HepG2 (cell line): ENCODE results near the gene DNAJC7. TPM values are rescaled to one million over a fixed set of nuclear protein-coding genes. Genes with fewer than 3 reads are reported as not detected.
A peak's percentile ranks its signal among the peaks of the same experiment; 100 is the strongest.

Experiments
- ARHGAP35 ChIP-seq: sonication (generic); formaldehyde crosslinking; IDR thresholded peaks from 2 replicates; pipeline ENCODE4 v1.9.0; 2022; ENCODE audit warnings: mild to moderate bottlenecking, inconsistent platforms, moderate library complexity, missing genetic modification reagents, borderline replicate concordance
- ERF ChIP-seq: IDR thresholded peaks from 2 replicates; pipeline ENCODE4 v1.6.1; 2018; ENCODE audit warnings: missing biosample characterization, missing genetic modification reagents
- ESRRA ChIP-seq: sonication (generic); formaldehyde crosslinking; IDR thresholded peaks from 2 replicates; pipeline ENCODE4 v1.5.1; 2020; ENCODE audit warnings: mild to moderate bottlenecking, low read depth, missing genetic modification reagents
- MAFK ChIP-seq, 2 experiments: IDR thresholded peaks in 1 of 2; conservative IDR thresholded peaks in 1 of 2; 2 replicates each; pipeline ENCODE4 v1.6.1; 2011; ENCODE audit warnings: improper control_type of control experiment in 2 of 2, low read length in 2 of 2
- MAZ ChIP-seq, 2 experiments: sonication (generic) in 1 of 2; formaldehyde crosslinking in 1 of 2; IDR thresholded peaks; 2 replicates each; pipeline versions ENCODE4 v1.5.0 to v1.6.1; 2012 to 2020; ENCODE audit warnings: low read depth in 2 of 2, mild to moderate bottlenecking in 2 of 2, borderline replicate concordance in 1 of 2, improper control_type of control experiment in 1 of 2, low read length in 1 of 2, missing genetic modification reagents in 1 of 2, moderate library complexity in 1 of 2
- NCOA2 ChIP-seq: sonication (generic); formaldehyde crosslinking; IDR thresholded peaks from 2 replicates; pipeline ENCODE4 v1.8.0; 2022; ENCODE audit warnings: inconsistent platforms
- NR2C2 ChIP-seq: sonication (generic); formaldehyde crosslinking; IDR thresholded peaks from 2 replicates; pipeline ENCODE4 v1.4.0; 2020; ENCODE audit warnings: missing genetic modification reagents, mild to moderate bottlenecking, moderate library complexity, borderline replicate concordance
- PITX1 ChIP-seq: sonication (generic); formaldehyde crosslinking; IDR thresholded peaks from 2 replicates; pipeline ENCODE4 v1.5.1; 2020; ENCODE audit warnings: mild to moderate bottlenecking, missing genetic modification reagents
- PPARG ChIP-seq: conservative IDR thresholded peaks from 2 replicates; pipeline ENCODE4 v1.6.1; 2016; ENCODE audit warnings: missing biosample characterization, missing genetic modification reagents
- RNF2 ChIP-seq: fragments of 450-650 bp; conservative IDR thresholded peaks from 2 replicates; pipeline ENCODE4 v1.6.1; 2016; ENCODE audit warnings: low read depth
- SMAD3 ChIP-seq: sonication (generic); formaldehyde crosslinking; IDR thresholded peaks from 2 replicates; pipeline ENCODE4 v1.4.0; 2020; ENCODE audit warnings: missing genetic modification reagents
- SMYD3 ChIP-seq: sonication (generic); formaldehyde crosslinking; IDR thresholded peaks from 2 replicates; pipeline ENCODE4 v1.8.1; 2023; ENCODE audit warnings: mild to moderate bottlenecking, missing genetic modification reagents
- TOPORS ChIP-seq: sonication (generic); formaldehyde crosslinking; IDR thresholded peaks from 2 replicates; pipeline ENCODE4 v1.8.0; 2023; ENCODE audit warnings: mild to moderate bottlenecking, missing genetic modification reagents
- ZNF256 ChIP-seq: sonication (generic); formaldehyde crosslinking; conservative IDR thresholded peaks from 2 replicates; pipeline ENCODE4 v1.4.0; 2020; ENCODE audit warnings: missing genetic modification reagents
- ZNF331 ChIP-seq: sonication (generic); formaldehyde crosslinking; IDR thresholded peaks from 2 replicates; pipeline ENCODE4 v1.4.0; 2020; ENCODE audit warnings: missing genetic modification reagents
- ZNF557 ChIP-seq: sonication (generic); formaldehyde crosslinking; IDR thresholded peaks from 2 replicates; pipeline ENCODE4 v1.4.0; 2020; ENCODE audit warnings: missing genetic modification reagents
- ZNF841 ChIP-seq: sonication (generic); formaldehyde crosslinking; IDR thresholded peaks from 2 replicates; pipeline ENCODE4 v1.8.1; 2023; ENCODE audit warnings: missing genetic modification reagents, borderline replicate concordance
- polyA plus RNA-seq, 8 experiments: library from polyadenylated mRNA; depleted of rRNA in 3 of 8; stranded (reverse) in 7 of 8; unstranded in 1 of 8; fragments of >200 nt; fragmentation: Illumina TruSeq in 4 of 8; extraction: Trizol in 4 of 8; gene quantifications; 2 replicates each; pipeline versions ENCODE4 v1.2.1 to v1.2.3, GENCODE V29; 2011 to 2016; ENCODE audit warnings: low read depth in 4 of 8, missing spikeins in 1 of 8, mixed read lengths in 1 of 8; ENCODE audit not compliant: insufficient read depth in 1 of 8
- total RNA-seq, 5 experiments: library from RNA; depleted of rRNA; stranded (reverse); fragments of >200 nt; fragmentation: Illumina TruSeq; extraction: Trizol; gene quantifications; 2 replicates each; pipeline ENCODE4 v1.2.3, GENCODE V29; 2016; ENCODE audit warnings: low read depth in 1 of 5
- TF ChIP-seq, protein P1 (sequence below): sonication (generic); formaldehyde crosslinking; IDR thresholded peaks from 2 replicates; pipeline ENCODE4 v1.5.0; 2020; ENCODE audit warnings: mild to moderate bottlenecking, missing genetic modification reagents, borderline replicate concordance
- TF ChIP-seq, protein P2 (sequence below): sonication (generic); formaldehyde crosslinking; IDR thresholded peaks from 2 replicates; pipeline ENCODE4 v1.4.0; 2020; ENCODE audit warnings: missing genetic modification reagents
- TF ChIP-seq, protein P3 (sequence below): IDR thresholded peaks from 2 replicates; pipeline ENCODE4 v1.6.1; 2016; ENCODE audit warnings: missing genetic modification reagents, missing compliant biosample characterization

Gene DNAJC7
- total and polyA plus RNA-seq, 2 of the 13 experiments (the other 11 are each of a cell fraction or from before 2014, with no cell fraction given) = 47.7 to 132 TPM

DNA sequence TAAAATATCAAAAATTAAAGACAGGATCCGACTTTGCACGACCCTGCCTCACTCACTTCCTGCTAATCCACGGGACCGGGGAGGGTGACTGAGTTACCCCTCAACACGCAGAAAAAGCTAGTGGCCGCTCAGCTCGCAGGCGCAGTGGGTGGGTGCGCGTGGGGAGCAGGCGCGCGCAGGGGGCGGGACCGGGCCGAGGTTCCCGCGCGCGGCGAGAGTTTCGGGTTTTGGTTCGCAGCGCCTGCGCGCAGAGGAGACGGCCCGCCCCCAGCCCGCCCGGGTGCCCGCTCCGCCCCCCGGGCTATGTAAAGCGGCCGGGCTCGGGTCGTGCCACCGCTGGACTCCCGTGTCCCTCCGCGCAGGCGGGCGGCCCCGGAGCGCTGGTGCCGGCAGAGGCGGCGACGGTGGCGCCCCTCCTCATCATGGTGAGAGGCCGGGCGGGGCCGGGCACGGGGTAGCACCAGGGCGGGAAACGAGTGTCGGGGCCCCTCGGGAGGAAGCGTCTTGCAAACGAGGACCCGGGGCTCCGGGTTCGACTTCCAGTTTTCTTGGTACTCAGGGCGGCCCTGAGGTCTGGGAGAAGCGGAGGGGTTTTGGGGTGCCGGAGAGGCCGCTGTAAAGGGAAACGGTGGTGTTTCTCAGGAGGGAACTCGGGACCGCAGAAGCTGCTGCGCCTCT is 50.6 kb downstream of the DNAJC7 start, which contains the start of gene CNP (continued):
- TF ChIP-seq, protein P1, sequence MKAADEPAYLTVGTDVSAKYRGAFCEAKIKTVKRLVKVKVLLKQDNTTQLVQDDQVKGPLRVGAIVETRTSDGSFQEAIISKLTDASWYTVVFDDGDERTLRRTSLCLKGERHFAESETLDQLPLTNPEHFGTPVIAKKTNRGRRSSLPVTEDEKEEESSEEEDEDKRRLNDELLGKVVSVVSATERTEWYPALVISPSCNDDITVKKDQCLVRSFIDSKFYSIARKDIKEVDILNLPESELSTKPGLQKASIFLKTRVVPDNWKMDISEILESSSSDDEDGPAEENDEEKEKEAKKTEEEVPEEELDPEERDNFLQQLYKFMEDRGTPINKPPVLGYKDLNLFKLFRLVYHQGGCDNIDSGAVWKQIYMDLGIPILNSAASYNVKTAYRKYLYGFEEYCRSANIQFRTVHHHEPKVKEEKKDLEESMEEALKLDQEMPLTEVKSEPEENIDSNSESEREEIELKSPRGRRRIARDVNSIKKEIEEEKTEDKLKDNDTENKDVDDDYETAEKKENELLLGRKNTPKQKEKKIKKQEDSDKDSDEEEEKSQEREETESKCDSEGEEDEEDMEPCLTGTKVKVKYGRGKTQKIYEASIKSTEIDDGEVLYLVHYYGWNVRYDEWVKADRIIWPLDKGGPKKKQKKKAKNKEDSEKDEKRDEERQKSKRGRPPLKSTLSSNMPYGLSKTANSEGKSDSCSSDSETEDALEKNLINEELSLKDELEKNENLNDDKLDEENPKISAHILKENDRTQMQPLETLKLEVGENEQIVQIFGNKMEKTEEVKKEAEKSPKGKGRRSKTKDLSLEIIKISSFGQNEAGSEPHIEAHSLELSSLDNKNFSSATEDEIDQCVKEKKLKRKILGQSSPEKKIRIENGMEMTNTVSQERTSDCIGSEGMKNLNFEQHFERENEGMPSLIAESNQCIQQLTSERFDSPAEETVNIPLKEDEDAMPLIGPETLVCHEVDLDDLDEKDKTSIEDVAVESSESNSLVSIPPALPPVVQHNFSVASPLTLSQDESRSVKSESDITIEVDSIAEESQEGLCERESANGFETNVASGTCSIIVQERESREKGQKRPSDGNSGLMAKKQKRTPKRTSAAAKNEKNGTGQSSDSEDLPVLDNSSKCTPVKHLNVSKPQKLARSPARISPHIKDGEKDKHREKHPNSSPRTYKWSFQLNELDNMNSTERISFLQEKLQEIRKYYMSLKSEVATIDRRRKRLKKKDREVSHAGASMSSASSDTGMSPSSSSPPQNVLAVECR = peak; percentile 80
- peak; percentile 47; the same call in 1 of the 2 replicates for TF ChIP-seq PPARG (CRISPR knock-in tag)
- peak; percentile 79; the same call in 1 of the 2 replicates for TF ChIP-seq SMYD3 (CRISPR knock-in tag)
- TF ChIP-seq ERF (CRISPR knock-in tag) = peak; percentile 78
- peak; percentile 78 for TF ChIP-seq ZNF331 (CRISPR knock-in tag)
- peak; percentile 41; the same call in 1 of the 2 replicates for TF ChIP-seq SMAD3 (CRISPR knock-in tag)
- TF ChIP-seq NR2C2 (CRISPR knock-in tag) = no peak
- peak; percentile 11; the same call in 1 of the 2 replicates for TF ChIP-seq ZNF256 (CRISPR knock-in tag)
- TF ChIP-seq MAFK (conservative IDR thresholded peaks at IDR 0.05 in 1 of 2, IDR thresholded peaks at IDR 0.05 in 1 of 2; ENCODE audit: low read length in 2 of 2) = no peak
- peak; percentile 40; the same call in 1 of the 2 replicates for TF ChIP-seq ESRRA (CRISPR knock-in tag)
- TF ChIP-seq ZNF557 = peak; percentile 61; the same call in 1 of the 2 replicates
- 0 out of 2 replicates have a peak, but pooled peaks have one; percentile 47 for TF ChIP-seq RNF2
- TF ChIP-seq ZNF841 = peak; percentile 91
- TF ChIP-seq NCOA2 (CRISPR knock-in tag) = peak; percentile 42
- peak; percentile 68; the same call in 1 of the 2 replicates for TF ChIP-seq TOPORS (CRISPR knock-in tag)
- peak; percentile 91 for TF ChIP-seq MAZ (IDR thresholded peaks at IDR 0.05; ENCODE audit: borderline replicate concordance, low read depth, low read length)
- peak; percentile 72 for TF ChIP-seq MAZ (CRISPR knock-in tag; IDR thresholded peaks at IDR 0.05; ENCODE audit: low read depth)
- TF ChIP-seq PITX1 (CRISPR knock-in tag) = no peak; the same call in 1 of the 2 replicates
- TF ChIP-seq, protein P2, sequence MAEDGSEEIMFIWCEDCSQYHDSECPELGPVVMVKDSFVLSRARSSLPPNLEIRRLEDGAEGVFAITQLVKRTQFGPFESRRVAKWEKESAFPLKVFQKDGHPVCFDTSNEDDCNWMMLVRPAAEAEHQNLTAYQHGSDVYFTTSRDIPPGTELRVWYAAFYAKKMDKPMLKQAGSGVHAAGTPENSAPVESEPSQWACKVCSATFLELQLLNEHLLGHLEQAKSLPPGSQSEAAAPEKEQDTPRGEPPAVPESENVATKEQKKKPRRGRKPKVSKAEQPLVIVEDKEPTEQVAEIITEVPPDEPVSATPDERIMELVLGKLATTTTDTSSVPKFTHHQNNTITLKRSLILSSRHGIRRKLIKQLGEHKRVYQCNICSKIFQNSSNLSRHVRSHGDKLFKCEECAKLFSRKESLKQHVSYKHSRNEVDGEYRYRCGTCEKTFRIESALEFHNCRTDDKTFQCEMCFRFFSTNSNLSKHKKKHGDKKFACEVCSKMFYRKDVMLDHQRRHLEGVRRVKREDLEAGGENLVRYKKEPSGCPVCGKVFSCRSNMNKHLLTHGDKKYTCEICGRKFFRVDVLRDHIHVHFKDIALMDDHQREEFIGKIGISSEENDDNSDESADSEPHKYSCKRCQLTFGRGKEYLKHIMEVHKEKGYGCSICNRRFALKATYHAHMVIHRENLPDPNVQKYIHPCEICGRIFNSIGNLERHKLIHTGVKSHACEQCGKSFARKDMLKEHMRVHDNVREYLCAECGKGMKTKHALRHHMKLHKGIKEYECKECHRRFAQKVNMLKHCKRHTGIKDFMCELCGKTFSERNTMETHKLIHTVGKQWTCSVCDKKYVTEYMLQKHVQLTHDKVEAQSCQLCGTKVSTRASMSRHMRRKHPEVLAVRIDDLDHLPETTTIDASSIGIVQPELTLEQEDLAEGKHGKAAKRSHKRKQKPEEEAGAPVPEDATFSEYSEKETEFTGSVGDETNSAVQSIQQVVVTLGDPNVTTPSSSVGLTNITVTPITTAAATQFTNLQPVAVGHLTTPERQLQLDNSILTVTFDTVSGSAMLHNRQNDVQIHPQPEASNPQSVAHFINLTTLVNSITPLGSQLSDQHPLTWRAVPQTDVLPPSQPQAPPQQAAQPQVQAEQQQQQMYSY = no peak
- TF ChIP-seq, protein P3, sequence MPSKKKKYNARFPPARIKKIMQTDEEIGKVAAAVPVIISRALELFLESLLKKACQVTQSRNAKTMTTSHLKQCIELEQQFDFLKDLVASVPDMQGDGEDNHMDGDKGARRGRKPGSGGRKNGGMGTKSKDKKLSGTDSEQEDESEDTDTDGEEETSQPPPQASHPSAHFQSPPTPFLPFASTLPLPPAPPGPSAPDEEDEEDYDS (CRISPR knock-in tag) = peak; percentile 97
- TF ChIP-seq ARHGAP35 (CRISPR knock-in tag) = peak; percentile 87; the same call in 1 of the 2 replicates
